Fibroblast of peridontal ligament (primary cell): ENCODE measurements around the gene MMP12.

ENCODE experiments used
- DNase-seq: peaks from one replicate; pipeline ENCODE4 v3.0.0-alpha.2; 2010; ENCODE audit errors: extremely low read depth

Gene MMP12

DNA sequence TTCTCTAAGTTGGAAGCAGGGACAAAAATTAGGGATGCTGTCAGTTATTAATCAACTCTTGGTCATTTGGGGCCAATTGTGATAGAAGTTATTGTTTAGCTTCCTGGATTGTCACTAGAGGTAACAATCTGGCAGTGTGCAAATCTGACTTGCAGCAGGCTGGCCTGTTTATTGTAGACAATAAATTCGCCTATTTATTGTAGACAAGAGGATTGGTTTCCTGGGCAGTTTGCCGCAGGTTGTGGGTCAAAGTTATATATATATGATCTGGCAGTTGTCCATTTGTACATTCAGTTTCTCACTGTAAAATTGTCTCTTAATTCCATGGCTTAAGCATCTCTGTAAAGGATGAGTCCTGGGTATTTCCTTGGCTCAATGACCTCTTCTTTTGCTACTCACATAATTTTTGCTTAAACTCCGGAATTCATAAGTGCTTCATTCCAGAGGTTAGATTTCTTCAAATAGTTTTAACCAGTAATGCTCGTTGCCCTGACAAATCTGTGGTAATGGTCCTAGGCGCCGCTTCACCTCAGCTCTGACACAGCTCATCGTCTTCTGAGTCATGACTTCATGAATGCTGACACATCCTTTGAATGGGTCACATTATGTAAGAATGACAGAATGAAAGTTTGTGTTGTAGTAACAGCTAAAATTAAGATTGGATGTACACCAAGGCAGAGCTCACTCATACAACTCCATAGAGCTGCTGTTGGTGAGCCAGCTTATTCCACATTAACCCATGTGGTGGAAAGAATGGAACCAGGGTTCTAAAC lies 23.6 kb downstream of the MMP12 start:
- DNase-seq = peak; percentile 93

DNA sequence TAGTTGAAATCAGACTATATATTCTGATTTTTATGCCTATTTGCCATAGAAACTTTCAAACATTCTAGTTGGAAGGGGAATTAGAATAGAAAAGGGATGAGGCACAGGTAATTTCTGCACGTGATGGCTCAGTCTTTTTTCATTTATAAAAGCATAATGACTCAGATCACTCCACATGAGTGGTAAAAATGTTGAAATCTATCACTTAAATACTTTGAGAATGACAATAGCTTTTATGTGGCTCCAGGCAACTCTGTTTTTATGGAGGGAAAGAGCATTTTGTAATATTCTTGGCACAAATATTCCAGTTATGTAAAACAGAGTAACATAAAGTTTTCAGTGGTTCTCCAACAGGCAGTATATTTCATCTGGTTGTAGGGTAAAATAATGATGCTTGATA lies 25.5 kb downstream of the MMP12 start:
- peak; percentile 85 for DNase-seq

DNA sequence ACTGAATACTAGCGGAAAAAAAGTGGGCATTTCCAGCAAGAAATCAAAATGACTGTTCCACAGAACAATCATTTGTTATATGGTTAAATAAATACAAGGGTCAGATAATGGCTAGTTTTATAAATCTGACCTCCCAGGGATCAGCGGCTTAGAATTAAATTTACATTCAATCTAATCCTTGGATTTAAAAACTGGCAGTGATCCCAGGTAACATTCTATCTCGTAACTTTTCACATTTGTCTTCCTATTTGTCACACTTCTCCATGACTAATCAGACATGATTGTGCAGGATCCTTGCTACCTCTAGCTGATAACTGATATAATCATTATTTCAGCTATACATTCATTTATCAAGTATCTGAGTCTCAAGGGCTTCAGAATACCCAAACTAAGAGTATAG lies 28.5 kb downstream of the MMP12 start:
- no peak for DNase-seq

DNA sequence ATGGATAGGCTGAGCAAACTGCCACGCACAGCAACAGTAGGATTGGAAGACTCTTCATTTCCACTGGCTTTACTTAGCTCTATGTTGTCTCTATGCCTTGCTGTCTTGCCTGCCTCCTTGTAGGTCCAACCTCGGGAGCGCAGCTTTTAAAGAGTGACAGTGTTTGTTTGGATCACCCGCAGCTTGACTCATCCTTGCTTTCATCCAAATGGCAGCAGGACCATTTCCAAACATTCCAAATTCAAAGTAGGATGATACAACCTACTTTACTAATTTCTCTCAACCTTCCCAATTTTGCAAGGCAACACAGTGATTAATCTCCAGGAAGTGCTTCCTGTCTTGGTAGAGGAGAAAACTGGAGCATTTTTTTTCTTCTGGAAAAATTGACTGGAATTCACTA lies 31.3 kb downstream of the MMP12 start, which contains the start of gene MMP3:
TSS of gene MMP3 (minus strand) at position 121 of the 400 bp plus-strand sequence. CDS start at position 58, 63 bp downstream.
- DNase-seq = no peak

DNA sequence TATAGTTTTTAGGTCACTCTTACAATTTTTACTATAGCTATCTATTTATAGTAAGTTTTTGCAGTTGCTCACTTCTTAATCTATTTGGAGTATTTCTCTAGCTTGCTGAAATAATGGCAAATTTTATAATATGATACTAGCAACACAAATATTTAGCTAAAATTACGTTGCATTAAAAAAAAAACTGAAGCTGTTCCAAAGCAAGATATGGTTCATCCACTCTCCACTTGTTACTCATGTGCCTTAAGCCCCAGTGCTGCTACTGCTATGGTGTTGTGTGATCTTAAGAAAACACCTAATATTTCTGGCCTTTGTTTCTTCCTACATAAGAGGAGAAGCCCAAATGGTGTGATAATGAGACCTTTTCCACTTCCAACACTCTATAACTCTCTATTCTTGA lies 31.9 kb downstream of the MMP12 start:
- DNase-seq = no peak

DNA sequence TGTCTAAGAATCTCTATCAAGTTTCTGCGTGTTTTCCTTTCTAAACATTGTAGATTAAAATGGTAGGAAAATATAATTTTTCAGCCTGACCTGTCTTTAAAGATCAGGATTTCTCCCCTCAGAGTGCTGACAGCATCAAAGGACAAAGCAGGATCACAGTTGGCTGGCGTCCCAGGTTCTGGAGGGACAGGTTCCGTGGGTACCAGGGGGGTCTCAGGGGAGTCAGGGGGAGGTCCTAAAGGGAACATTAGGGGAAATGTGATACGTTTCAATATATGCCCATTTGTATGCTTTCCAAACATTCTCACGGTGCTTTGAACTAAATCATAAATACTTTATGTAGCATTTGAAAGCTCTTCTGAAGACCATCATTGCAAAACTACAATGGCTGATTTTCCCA lies 34.8 kb downstream of the MMP12 start:
- no peak for DNase-seq

DNA sequence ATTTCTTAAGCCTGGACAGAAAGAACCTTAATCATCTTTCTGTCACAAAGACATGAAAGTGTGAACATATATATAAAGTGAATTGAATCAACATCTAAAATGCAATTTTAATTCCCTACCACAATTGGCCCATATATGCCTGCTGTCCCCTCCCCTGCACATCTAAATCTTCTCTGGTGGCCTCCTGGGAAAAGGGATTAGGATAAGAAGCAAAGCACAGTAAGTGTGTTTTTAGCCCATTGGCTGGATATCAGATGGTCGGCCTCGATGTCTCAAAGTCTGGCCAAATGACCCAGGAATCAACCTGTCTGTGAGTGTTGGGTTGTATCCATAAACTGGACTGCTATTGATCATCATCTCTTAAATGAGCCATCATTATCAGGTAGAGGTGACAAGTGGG lies 37.1 kb downstream of the MMP12 start:
- no peak for DNase-seq

DNA sequence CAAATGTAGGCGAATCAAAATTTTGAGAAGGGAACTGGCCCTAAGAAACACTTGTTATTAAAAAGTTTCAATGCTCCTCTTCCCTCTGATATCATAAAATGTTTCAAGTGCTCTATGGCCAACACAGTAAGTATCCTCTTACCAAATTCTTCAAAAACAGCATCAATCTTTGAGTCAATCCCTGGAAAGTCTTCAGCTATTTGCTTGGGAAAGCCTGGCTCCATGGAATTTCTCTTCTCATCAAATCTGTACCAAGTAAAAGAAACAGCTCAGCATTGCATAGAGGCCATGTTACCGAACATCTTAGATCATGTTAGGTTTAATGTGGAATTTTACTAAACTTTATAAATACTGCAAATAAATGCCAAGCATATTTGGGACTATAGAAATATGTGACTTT lies 37.6 kb downstream of the MMP12 start:
- DNase-seq = peak; percentile 76

DNA sequence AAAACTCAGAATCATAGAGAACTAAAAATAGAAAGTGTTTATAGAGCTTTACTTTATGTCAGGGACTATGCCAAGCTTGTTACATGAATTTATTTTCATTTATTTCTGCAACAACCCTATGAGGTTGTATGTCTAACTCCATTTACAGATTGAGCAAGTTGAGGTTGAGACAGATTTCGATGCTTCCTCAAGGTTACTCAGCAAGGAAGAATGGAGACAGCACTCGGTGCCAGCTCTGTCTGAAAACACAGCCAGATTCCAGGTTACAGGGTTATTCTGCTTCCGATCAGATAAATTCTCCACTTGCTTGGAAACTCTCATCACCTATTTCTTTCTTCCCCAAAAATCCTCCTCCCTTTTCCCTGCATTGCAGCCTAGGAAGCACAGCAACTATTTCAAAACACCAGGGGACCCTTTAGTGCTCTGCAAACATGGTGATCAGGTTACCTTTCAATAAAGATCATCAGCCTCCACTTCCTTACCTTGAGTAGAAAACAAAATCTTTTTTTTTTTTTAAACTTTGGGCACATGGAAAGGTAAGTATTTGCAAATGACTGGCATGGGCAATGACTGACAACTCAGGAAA lies 38.4 kb downstream of the MMP12 start:
- DNase-seq = peak; percentile 87

DNA sequence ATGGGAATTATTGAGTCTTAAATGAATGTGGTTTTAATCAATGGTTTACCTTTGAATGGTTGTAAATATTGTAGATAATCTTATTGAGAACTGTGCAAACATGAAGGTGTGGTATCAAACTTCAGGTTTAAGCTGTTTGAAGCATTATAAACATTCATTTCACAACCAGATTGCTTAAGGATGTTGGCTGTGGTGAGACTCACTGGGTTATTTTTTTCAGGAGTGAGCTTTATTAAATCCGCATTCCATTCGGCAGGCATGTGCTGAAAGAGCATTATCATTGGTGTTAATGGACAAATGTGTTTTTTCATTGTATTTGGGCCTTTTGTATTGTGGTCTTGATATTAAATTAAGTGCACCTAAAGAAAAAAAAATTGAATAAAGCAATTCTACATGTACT lies 41.1 kb downstream of the MMP12 start:
- peak; percentile 54 for DNase-seq

DNA sequence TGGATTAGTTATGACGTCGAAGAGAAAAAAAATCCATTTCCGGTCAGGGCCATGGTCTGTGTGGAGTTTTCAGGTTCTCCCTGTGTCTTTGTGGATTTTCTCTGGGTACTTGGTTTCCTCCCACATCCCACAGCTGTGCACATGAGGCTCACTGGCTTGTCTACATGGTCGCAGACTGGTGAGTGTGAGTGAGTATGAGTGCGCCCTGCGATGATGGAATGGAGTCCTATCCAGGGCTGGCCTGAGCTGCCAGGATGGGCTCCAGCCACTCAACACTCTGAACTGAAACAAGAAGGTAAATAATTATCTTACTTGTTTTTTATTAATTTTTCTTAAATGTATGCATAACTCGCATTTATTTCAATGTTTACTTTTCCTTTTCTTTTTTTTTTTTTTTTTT lies 42.2 kb downstream of the MMP12 start:
- no peak for DNase-seq

DNA sequence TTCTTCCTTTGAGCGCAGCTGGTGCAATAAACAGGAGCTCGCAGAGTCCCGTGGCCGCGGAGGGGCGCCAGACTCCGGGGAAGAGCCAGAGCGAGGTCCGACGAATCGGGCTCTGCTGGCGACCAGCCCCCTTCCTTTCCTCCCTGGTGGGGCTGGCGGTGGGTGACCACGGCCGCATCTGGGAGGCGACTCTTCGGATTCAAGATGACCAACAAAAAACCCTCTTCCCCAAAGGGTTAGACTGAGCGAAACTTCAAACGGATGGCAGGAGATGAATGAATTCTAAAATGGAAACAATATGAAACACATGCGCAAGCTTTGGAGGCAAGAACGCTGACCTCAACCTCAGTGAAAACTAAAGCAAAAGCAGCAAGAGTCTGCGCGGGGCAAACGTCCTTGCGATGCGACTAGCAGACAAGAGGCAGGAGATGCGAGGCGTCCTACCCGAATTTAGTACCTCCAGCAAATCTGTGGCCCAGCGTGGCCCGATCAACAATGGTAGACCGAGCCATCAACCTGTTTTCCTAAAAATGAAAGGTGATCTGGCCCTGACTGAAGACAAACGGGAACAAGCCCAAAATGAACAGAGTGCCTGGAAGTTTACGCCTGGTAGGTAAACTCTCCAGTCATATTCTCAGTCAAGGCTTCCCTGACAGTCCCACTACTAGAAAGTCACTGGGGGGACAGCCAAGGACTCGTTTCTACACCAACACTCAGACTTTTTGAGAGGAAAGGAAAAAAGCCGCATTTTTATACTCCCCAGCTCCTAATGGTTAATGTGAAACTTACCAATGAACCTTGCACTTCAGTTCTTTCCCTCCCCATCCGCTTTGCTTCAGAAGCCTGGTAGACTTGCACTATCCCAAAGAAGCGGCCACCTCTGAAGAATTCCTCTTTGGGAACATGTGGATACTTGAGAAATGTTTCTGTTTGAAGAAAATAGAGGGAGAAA lies 43.0 kb downstream of the MMP12 start:
- DNase-seq = peak; percentile 81

DNA sequence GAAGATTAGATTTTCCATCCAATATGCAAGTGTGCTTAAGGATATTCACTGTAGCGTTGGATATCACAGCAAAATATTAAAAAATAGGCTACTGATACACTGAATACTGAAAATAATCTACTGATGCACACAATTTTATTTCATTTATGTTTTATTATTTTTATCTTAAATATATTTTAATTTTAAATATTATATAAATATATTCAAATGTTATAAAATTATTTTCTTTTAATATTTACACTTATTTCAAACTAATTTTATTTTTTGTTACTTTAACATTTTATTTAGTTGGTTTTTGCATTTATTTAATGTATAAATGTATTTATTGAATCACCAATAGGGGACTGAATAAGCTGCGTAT lies 43.7 kb downstream of the MMP12 start:
- no peak for DNase-seq

DNA sequence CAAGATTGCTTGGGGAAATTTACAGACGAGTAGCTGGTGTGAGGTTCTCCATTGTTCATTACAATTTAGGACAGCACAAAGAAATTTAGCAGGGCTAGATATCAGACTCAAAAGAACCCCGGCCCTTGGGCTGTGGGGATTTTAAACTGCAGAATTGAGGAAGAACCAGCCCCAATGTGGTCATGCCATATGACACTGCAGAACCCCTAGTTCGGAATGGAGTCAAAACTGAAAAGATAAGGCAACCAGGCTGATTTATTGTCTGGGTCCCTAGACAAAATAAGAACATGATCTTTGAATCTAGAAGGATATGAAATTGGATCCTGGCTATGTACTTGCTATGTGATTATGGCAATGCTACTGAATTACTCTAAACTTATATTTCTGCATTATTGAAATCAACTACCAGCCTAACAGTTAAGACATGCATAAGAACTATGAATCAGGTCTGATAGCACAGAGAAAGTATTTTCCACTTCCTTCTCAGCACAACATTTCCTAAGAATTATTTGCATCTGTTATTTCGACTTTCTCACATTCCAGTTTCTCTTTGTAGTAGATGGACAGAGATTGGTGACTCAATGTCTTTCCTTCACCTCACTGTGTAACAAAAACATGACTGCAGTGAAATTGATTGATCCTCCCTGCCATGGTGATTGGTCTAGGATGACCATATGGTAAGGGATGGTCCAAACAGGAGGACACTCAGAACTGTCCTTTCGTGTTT lies 44.6 kb downstream of the MMP12 start:
- peak; percentile 41 for DNase-seq

DNA sequence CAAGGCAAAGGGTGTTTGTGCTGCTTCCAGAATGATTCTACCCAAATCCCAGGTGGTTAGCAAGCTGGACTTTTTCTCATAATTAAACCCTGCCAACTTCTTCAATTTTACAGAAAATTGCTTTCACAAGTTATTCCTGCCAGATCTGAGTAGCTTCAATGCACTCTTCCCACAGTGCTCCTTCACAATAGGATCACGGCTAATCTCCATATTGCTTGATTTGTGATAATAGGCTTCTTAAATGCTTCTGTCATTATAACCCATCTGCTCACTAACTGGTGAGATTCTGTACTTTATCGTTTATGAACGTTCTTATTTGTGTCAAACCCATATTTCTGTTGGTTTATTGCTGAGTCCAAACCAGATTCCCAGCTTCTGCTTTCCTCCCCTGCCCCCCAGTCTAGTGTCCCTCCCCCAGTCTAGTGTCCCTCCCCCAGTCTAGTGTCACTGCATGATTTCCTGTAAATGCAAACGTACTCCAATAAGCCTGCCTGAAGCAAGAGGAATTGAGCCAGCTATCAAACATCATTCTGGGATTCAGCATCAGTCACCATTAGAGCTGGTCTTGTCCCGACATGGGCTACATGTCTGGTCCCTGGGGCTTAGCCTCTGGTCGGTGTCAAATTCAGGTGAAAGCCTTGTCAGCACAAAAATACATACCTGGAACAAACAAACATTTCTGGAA lies 45.3 kb downstream of the MMP12 start:
- no peak for DNase-seq

DNA sequence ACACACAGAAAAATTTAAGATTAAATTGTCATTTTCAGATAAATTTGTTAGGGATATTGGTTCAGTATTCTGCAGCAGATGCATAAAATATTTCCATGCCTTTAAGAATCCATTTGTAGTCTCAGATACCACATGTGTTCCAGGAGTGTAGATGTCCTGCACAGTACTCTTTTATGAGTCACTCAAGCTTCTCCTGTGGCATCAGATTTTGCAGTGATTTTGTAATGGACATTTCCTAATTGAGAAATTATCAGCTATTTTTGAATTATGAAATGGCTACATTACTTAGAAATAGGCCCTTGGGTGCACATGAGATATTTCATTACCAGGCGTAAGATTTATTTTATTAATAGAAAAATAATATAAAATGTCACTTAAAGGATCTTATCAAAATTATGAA lies 50.2 kb downstream of the MMP12 start:
- no peak for DNase-seq

DNA sequence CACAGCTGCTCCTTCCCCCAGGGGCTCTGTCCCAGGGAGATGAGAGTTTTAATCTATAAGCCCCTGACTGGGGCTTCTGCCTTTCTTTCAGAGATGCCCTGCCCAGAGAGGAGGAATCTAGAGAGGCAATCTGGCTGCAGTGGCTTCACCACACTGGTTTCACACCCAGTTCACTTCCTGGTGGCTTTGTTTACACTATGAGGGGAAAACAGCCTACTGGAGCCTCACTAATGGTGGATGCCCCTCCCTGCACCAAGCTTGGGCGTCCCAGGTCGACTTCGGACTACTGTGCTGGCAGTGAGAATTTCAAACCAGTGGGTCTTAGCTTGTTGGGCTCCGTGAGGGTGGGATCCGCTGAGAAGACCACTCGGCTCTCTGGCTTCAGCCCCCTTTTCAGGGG lies 55.3 kb downstream of the MMP12 start:
- DNase-seq = no peak

DNA sequence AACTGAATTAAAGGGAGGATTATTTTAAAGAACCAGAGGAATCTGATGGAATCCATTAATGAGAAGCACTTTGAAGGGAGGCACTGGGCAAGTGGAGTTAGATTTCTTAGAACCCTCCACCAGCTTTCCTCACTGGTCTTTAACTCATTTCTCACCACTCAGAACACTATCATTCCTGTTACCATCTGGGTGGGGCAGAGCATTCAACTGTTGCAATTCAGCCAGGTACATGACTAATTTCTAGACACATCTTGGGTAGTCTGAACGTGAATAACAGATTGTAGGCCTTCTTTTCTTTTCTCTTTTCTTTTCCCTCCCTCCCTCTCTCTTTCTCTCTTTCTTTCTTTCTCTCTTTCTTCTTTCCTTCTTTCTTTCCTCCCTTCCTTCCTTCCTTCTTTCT lies 61.3 kb downstream of the MMP12 start:
- no peak for DNase-seq
